IMR-90 (cell line): ENCODE measurements around the gene NUDT6.

Experiments used
- CEBPB ChIP-seq: IDR thresholded peaks from 2 replicates; pipeline ENCODE4 v1.6.1; 2012; ENCODE audit warnings: low read depth, low read length, improper control_type of control experiment
- FOS ChIP-seq: fragments of 150-350 bp; IDR thresholded peaks from 2 replicates; pipeline ENCODE4 v1.6.1; 2016; ENCODE audit warnings: low read depth, low read length
- MXI1 ChIP-seq: IDR thresholded peaks from 2 replicates; pipeline ENCODE4 v1.6.1; 2012; ENCODE audit warnings: low read depth, mild to moderate bottlenecking, low read length, moderate library complexity, borderline replicate concordance
- POLR2A ChIP-seq: IDR thresholded peaks from 2 replicates; pipeline ENCODE4 v1.6.1; 2012; ENCODE audit warnings: mild to moderate bottlenecking, low read depth, low read length
- RAD21 ChIP-seq: IDR thresholded peaks from 2 replicates; pipeline ENCODE4 v1.6.1; 2012; ENCODE audit warnings: low read length, improper control_type of control experiment
- RFX5 ChIP-seq: IDR thresholded peaks from 2 replicates; pipeline ENCODE4 v1.8.0; 2012; ENCODE audit warnings: low read depth, mild to moderate bottlenecking, low read length, moderate library complexity
- TF ChIP-seq, protein P1 (sequence below): conservative IDR thresholded peaks from 2 replicates; pipeline ENCODE4 v1.5.1; 2012; ENCODE audit warnings: mild to moderate bottlenecking, low read depth, low read length, improper control_type of control experiment
- TF ChIP-seq, protein P2 (sequence below): fragments of 150-350 bp; IDR thresholded peaks from 2 replicates; pipeline ENCODE4 v1.6.1; 2017; ENCODE audit warnings: mild to moderate bottlenecking, antibody characterized with exemption, low read length, low read depth
- TF ChIP-seq, protein P3 (sequence below): fragments of 150-350 bp; IDR thresholded peaks from 2 replicates; pipeline ENCODE4 v1.6.1; 2016; ENCODE audit warnings: low read depth, mild to moderate bottlenecking, low read length, moderate library complexity, borderline replicate concordance

DNA sequence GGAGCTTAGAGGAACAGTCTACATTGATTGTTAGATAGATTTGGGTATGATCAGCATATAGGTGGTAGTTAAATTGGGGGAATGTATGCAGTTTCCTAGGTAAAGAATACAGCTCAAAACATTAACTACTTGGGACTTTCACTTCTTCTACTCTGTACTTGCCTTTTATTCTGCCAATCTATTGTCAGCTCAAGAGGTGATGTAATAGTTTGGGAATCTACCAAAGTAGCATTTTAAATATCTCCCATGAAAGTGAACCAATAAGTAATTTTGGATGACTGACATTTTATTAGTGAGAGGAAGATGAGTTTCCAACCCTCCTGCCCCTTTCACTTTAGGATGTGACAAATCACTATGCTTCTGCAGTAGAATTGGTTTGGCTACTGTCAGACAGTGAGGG lies 43.4 kb downstream of the NUDT6 start:
- no peak for TF ChIP-seq POLR2A
- TF ChIP-seq, protein P1, sequence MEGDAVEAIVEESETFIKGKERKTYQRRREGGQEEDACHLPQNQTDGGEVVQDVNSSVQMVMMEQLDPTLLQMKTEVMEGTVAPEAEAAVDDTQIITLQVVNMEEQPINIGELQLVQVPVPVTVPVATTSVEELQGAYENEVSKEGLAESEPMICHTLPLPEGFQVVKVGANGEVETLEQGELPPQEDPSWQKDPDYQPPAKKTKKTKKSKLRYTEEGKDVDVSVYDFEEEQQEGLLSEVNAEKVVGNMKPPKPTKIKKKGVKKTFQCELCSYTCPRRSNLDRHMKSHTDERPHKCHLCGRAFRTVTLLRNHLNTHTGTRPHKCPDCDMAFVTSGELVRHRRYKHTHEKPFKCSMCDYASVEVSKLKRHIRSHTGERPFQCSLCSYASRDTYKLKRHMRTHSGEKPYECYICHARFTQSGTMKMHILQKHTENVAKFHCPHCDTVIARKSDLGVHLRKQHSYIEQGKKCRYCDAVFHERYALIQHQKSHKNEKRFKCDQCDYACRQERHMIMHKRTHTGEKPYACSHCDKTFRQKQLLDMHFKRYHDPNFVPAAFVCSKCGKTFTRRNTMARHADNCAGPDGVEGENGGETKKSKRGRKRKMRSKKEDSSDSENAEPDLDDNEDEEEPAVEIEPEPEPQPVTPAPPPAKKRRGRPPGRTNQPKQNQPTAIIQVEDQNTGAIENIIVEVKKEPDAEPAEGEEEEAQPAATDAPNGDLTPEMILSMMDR = no peak
- no peak for TF ChIP-seq RAD21
- TF ChIP-seq MXI1 = no peak
- no peak for TF ChIP-seq CEBPB
- TF ChIP-seq, protein P2, sequence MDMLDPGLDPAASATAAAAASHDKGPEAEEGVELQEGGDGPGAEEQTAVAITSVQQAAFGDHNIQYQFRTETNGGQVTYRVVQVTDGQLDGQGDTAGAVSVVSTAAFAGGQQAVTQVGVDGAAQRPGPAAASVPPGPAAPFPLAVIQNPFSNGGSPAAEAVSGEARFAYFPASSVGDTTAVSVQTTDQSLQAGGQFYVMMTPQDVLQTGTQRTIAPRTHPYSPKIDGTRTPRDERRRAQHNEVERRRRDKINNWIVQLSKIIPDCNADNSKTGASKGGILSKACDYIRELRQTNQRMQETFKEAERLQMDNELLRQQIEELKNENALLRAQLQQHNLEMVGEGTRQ = no peak
- TF ChIP-seq FOS = no peak
- no peak for TF ChIP-seq RFX5
- TF ChIP-seq, protein P3, sequence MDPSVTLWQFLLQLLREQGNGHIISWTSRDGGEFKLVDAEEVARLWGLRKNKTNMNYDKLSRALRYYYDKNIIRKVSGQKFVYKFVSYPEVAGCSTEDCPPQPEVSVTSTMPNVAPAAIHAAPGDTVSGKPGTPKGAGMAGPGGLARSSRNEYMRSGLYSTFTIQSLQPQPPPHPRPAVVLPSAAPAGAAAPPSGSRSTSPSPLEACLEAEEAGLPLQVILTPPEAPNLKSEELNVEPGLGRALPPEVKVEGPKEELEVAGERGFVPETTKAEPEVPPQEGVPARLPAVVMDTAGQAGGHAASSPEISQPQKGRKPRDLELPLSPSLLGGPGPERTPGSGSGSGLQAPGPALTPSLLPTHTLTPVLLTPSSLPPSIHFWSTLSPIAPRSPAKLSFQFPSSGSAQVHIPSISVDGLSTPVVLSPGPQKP = no peak
